Activated CD4-positive, alpha-beta T cell treated with anti-CD3 and anti-CD28 coated beads, Interleukin-10, Interleukin-2, amounts not matched to agents 100 ng/mL and 50 ng/mL, durations not matched to agents 16 hours and 8 hours (primary cell): ENCODE results near the gene MBD3L3.
"Not testable (repeated sequence)": the region's sequence is repeated elsewhere in the genome, so short reads cannot be mapped to it uniquely, and the experiment has no call there.

Experiments
- DNase-seq: peaks from one replicate; pipeline ENCODE4 v3.0.0-alpha.2; 2020

MBD3L3 gene

DNA sequence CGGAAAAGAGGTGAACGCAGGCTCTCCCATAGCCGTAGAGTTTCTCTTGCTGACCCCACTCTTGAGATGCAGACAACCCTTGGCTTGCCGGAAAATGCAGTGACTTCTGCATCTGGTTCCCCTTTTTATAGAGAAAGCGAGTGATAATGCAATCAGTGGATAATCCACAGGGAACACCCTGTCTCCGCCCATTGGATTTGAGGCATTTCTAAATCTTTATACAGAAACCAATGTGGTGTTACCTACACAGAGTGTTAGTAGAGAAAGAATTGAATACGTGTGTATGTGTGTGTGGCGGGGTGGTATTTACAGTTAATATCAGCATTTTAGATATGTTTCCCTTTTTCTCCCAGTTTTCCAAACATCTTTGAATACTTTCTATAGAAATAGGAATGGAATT lies at the start of gene MBD3L3:
Gene MBD3L3 (minus strand): TSS at position 101 of the 400 bp plus-strand sequence. CDS start 71 bp downstream, at position 30.
- DNase-seq: not testable (repeated sequence)

- DNase-seq: no peak
Measured at GRCh38 chr19:7106711-7107657, 48.5 kb upstream of the MBD3L3 start.

GRCh38 chr19:7104747-7105447 lies 46.4 kb upstream of the MBD3L3 start:
- DNase-seq: no peak

- DNase-seq: no peak
Measured at GRCh38 chr19:7101498-7102253, 43.2 kb upstream of the MBD3L3 start.

- DNase-seq: no peak
Measured at GRCh38 chr19:7099597-7099921, 41.1 kb upstream of the MBD3L3 start.

GRCh38 chr19:7098701-7099596 lies 40.5 kb upstream of the MBD3L3 start:
- DNase-seq: peak; percentile 92

DNA sequence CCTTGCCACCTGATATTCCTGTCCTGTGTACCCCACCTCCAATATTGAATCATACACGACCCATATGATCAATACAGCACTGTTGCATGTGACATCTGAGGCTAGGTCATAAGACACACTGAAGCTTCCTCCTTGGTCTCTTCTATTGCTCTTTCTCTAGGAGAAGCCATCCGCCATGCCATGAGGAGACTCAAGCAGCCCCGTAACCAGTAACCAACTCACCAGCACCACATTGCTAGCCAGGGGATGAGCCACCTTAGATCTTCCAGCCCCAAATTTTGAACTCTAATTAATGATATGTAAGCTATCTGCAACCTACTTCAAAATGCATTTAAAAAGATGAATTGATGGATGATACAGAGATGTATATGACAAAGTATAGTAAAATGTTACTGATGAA lies 39.6 kb upstream of the MBD3L3 start:
- no peak for DNase-seq

DNA sequence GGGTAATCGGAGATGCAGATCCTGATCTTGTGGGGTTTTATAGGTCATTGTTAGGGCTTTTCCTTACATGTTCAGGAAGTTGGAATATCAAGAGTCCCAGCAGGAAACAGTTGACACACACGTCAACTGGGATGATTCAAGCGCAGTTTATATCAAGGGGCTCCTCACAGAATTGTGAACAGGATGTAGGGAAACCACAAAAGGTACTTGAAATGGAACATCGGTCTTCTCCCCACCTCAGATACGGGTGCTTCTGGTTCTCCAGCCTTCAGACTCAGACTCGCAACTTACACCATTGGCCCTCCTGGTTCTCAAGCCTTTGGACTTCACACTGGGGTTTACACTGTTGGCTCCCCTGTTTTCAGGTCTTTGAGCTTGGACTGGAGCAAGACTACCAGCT lies 30.5 kb upstream of the MBD3L3 start:
- DNase-seq: no peak

DNA sequence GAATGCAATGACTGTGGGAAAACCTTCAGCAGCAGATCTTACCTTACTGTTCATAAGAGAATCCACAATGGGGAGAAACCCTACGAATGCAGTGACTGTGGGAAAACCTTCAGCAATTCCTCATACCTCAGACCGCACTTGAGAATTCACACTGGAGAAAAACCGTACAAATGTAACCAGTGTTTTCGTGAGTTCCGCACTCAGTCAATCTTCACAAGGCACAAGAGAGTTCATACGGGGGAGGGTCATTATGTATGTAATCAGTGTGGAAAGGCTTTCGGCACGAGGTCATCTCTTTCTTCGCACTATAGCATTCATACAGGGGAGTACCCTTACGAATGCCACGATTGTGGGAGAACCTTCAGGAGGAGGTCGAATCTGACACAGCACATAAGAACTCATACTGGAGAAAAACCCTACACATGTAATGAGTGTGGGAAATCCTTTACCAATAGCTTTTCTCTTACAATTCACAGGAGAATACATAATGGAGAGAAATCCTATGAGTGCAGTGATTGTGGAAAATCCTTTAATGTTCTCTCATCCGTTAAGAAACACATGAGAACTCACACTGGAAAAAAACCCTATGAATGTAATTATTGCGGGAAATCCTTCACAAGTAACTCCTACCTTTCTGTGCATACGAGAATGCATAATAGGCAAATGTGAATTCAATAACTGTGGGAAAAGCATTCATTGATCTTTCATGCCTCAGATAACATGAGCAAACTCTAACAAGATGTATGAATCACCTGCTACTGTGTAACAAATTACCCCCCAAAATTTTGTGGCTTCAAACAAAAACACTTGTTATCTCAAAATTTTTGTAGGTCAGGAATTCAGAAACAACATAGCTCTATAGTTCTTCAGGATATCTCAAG lies 24.8 kb upstream of the MBD3L3 start:
- DNase-seq: no peak

- no peak for DNase-seq
Measured at GRCh38 chr19:7078008-7078407, 19.5 kb upstream of the MBD3L3 start.

- no peak for DNase-seq
Measured at GRCh38 chr19:7076151-7076550, 17.7 kb upstream of the MBD3L3 start.

DNA sequence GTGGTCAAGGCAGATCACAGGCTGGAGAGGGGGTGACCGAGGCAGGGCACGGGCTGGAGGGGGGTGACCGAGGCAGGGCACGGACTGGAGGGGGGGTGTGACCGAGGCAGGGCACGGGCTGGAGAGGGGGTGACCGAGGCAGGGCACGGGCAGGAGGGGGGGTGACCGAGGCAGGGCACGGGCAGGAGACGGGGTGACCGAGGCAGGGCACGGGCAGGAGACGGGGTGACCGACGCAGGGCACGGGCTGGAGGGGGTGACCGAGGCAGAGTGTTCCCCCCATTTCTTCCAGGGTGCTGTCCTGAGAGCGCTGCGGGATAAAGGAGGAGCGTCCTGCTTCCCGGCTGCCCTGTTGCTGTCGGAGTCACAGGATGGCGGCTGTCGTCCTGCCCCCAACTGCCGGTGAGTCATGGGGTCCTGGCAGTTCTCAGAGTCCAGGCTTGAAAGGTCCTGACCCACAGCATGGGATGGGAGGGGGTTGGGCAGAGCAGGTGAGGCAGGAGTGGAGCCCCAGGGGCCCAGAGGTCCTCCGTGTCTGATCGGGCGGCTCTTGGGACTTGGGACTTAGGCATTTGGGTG lies 16.3 kb upstream of the MBD3L3 start:
- DNase-seq: no peak

GRCh38 chr19:7072541-7072940 lies 14.1 kb upstream of the MBD3L3 start:
- no peak for DNase-seq

- no peak for DNase-seq
Measured at GRCh38 chr19:7069904-7070226, 11.4 kb upstream of the MBD3L3 start.

DNA sequence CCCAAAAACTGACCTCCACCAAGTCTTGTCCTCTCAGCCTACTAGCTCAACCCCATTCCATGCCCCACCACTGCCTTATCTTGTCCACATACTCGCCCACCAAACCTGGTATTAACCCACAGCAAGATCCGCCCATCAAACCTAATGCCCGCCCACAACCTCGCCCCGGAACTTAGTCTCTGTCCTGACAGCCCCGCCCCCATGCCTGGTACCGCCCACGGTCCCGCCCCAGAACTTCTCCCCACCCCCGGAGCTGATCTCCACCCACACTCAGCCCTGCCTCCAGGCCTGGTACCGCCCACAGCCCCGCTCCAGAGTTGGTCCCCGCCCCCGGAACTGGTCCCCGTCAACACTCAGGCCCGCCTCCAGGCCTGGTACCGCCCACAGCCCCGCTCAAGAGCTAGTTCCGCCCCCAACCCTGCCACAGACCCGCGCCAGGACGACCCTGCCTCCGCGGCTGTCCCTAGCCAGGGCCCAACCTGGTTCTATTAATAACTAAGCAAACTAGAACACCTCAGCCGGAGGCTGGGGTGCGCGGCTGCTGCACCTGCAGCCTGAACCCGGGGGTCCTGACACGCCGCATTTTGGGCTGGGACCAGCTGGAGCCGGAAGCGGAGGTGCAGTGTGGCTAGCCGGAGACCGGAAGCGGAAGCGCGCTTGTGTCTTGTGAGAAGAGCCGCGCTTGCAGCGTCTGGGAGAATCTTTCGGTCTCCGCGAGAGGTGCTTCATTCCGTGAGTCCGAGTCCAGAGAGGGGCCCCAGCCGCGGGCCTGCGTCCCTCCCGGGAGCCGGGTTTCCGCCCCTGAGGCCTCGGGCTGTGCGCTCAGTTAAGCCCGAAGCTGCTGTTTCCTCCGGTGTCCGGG lies 10.8 kb upstream of the MBD3L3 start, which contains the start of gene ZNF557:
Gene ZNF557 (plus strand): TSS at position 662 of the 862 bp plus-strand sequence. CDS start 5,372 bp downstream, outside the sequence.
- DNase-seq: peak; percentile 99

- DNase-seq: no peak
Measured at GRCh38 chr19:7068599-7068998, 10.1 kb upstream of the MBD3L3 start.

DNA sequence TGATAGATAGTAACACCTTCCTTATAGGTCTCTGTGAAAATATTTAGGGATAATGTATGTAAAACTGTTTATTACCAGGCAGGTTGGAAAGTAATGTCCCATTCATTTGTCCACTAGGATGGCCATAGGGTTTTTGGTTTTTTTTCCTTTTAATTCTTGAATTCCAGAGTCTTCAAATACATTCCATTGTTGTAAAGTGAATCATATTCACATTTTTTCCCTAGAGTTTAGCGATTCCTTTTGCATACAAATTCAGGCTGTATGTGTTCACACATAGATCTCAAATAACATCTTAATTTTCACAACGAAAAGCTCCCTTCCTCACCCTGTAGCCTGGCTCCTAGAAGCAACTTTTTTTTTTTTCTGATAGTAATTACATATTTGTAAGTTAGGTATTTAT lies 9.2 kb upstream of the MBD3L3 start:
- no peak for DNase-seq

GRCh38 chr19:7067122-7067521 lies 8.6 kb upstream of the MBD3L3 start:
- not testable (repeated sequence) for DNase-seq

GRCh38 chr19:7063764-7064418 lies 5.4 kb upstream of the MBD3L3 start:
- no peak for DNase-seq
